Measurements from ENCODE around the gene CROT.

CROT gene

DNA sequence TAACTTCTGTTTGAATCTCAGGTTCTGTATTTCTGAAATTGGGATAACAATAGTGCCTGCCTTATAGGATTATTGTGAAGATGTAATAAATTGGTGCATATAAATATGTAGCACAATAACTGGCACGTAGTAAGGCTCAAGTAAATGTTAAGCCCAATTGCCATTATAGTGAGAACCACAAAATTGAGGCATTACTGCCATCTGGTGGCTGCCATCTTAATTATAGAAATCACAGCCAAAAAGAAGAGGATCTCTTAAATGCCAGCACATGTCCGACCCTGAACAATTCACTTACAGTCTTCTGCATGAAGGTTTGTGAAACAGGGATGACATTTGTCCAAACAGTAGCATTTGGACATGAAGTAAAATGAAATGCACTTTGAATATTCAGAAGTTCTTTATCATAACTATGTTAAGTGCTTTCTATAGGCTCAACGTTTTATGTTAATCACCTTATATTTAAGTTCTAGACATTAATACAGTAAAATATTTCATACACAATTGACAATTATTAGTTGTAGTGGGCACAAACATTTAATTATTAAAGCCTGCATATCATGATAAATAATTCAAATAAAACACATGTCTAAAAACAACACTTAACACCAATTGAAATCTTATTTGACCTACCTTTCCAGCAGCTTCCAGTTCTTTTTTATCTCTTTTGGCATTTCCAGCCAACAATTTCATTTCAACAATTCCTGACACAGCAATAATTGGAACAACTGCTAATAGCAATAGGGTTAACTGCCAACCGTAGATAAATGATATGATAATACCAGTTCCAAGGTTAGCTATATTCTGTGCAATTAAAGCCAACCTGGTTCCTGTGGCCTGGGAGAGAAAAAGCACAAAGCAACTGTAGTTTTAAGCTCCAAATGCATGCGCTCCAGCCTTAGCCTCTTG lies 71.5 kb downstream of the CROT start:
- DNase-seq = peak; percentile 62

DNA sequence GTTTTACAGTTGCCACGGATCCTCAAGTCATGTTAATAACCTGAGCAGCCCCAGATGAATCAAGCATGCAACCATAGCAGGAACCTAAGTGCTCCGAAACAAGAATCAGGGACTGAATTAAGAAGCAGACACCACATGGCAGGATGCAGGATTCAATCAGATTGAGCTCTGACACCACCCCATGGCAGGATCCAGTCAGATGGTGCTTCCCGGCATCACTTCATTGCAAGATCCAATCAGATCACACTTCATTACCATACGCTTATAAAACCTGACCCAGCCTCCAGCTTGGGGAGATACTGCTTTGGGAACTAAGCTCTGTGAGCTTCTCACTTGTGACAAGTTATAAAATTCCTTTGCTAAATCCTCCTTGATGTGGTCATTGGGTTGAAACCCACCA lies 74.7 kb downstream of the CROT start:
- no peak for DNase-seq

DNA sequence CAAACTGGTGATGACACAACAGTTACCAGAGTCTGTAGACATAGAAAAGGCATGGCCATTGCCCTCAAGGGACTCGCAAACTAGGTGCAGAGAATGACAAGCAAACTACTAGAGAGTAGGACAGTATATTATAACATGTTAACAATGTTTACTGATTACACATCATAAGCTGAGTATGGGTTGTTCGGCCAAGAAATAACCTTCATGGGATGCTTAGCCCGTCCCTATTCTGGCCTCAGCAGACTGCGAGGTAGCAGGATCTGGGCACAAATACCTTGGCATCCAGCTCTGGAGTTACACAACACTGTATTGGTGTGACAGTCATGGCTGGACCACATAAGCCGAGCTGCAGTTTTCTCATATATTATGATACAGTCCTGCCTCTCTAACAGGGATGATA lies 78.6 kb downstream of the CROT start:
- DNase-seq = no peak

DNA sequence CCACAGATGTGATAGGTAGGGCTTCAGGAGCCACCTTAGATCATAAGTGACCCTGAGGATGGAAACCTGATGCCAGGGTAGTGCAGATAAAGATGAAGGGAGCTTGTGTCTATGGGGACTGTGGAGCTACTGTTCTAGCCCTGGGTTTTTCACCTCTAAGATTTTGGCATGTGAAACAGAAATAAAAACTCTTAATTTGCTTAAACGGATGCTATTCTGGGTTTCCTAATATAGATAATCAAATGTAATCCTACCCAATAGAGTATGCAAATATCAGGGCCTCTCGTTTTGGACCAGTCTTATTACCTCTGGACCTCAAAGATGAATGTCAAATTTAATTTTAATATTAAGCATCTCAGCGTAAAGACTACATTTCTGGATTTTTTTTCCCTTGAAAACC lies 80.7 kb downstream of the CROT start:
- DNase-seq = no peak

DNA sequence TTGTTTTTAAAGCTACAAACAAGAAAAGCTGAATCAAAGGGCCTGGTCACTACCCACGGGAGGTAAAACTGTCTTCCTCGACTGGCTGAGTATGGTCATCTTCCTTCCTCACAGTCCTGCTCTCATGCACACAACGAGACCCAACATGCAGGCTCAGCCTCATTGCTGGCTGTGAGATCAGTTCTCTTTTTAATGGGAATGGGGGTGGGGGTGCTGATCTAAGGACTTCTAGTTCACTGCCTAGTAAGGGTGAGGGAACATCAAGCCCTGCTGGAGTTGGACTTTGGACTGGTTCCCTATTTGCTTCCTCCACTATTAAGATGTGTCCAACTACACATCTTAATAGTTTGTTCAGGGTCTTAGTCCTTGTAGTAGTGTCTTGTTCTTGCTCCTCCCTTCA lies 81.8 kb downstream of the CROT start:
- no peak for DNase-seq

DNA sequence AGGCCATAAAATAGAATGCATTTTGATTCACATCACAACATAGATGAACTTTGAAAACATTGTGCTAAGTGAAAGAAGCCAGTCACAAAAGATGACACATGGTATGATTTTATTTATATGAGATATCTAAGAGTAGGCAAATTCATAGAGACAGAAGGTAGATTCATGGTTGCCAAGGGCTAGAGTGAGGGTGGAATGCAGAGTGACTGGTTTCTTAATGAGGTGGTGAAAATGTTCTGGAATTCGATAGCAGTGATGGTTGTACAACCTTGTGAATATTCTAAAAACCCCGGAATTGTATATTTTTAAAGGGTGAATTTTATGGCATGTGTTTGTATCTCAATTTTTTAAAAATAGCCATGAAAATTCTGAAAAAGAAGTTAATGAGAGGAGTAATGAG lies 87.1 kb downstream of the CROT start:
- DNase-seq = no peak

DNA sequence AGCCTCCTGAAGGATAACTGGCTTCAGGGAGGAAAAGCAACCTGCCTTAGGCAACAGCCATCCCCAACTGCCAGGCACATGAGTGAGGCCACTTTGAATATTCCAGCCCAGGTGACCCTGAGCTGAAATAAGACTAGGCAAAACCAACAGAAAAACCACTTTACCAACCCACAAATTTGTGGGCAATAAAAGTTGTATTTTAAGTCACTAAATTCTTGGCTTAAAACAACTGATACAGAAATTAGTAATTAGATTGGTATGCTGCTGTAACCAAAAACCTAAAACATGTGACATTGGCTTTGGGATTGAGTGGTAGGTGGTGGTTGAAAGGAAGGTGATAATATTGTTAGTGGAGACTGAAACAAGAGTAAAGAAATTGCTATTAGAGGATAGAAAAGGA lies 90.1 kb downstream of the CROT start:
- no peak for DNase-seq

DNA sequence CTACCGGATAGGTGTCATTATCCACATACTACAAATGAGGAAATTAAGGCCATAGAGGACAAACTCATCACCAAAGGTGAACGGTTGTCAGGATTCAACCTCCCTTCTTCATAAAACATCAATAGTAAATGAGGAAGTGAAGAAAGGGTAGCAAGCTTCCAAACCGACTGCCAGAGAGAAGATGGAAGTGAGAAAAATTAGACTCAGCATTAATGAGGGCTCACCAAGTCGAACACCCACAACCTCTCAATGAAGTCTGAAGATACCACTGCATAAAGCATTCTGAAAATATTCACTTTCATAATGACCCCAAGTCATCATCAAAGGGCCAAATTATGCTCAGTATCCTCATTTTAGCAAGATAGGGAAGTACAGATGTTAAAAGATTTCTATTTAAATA lies 100.4 kb downstream of the CROT start:
- no peak for DNase-seq

DNA sequence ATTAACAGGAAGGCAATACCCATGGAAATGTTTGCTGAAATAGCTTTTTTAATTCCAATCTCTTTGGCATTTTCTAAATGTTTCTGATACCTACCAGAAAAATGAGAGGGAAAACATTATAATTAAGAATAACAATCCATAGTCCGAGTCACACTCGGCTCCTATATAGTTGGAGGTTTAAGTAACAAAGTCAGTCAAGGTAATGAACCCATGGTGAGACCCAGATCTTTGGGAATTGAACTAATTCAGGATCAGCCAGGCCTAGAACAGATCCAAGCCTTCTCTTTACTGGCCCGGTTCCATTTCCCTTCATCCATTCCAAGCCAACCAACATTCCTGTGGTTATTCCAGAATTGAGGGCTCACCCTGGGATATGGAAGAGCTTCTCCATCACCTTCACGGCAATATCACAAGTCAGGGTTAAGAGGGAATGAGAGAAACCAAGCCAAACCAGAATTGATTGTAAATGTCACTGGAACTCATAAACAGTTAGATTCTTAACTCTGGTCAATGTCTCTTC lies 101.7 kb downstream of the CROT start:
- DNase-seq = no peak

DNA sequence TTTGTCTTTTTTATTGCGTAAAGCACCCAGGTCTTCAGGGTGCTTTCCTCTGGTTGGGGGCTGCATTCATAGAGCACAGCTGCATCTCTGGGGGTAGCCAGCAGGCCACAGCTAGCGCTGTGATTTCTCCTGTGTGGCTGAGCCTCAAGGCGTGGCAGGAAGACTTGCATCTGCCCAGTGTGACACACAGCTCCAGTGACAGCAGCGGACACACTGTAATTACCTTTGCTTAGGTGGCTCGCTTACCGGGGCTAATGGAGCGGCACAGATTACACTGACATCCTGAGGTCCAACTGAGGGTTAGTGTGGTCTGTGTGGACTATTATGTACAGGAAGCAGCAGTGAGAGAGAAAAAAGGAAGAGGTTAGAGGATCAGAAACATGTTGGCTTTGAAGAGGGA lies 102.9 kb downstream of the CROT start:
- DNase-seq = peak; percentile 13
